K562 (cell line): ENCODE results near the gene MYO1E. TPM values are rescaled to one million over a fixed set of nuclear protein-coding genes. Genes with fewer than 3 reads are reported as not detected.
A peak's percentile ranks its signal among the peaks of the same experiment; 100 is the strongest.

ENCODE experiments used
- ADNP ChIP-seq: fragments of 200-800 bp; sonication (Bioruptor generic); IDR thresholded peaks from 2 replicates; pipeline ENCODE4 v1.6.1; 2016; ENCODE audit warnings: missing genetic modification characterization, missing compliant biosample characterization
- DNMT1 ChIP-seq: fragments of 450-650 bp; IDR thresholded peaks from 2 replicates; pipeline ENCODE4 v1.6.1; 2016; ENCODE audit warnings: antibody characterized with exemption, mild to moderate bottlenecking
- HDAC8 ChIP-seq: fragments of 450-650 bp; IDR thresholded peaks from 2 replicates; pipeline ENCODE4 v1.6.1; 2016; ENCODE audit warnings: mild to moderate bottlenecking, missing genetic modification characterization, moderate library complexity, missing compliant biosample characterization
- ILF3 ChIP-seq: fragments of 450-650 bp; IDR thresholded peaks from 2 replicates; pipeline ENCODE4 v1.6.1; 2018; ENCODE audit warnings: antibody characterized with exemption, mild to moderate bottlenecking, moderate library complexity, borderline replicate concordance
- JUN ChIP-seq, 2 experiments: sonication (generic) in 1 of 2; formaldehyde crosslinking in 1 of 2; IDR thresholded peaks; 2 replicates each; pipeline versions ENCODE4 v1.6.1 to v1.8.0; 2012 to 2022; ENCODE audit warnings: borderline replicate concordance in 2 of 2, mild to moderate bottlenecking in 2 of 2, improper control_type of control experiment in 1 of 2, low read depth in 1 of 2, low read length in 1 of 2, missing genetic modification reagents in 1 of 2
- MTA1 ChIP-seq: fragments of 450-650 bp; IDR thresholded peaks from 2 replicates; pipeline ENCODE4 v1.6.1; 2017; ENCODE audit warnings: borderline replicate concordance
- SRF ChIP-seq, 2 experiments: fragments of 250-450, 450-650 bp in 1 of 2; sonication (Bioruptor Pico) in 1 of 2; sonication (generic) in 1 of 2; formaldehyde crosslinking; IDR thresholded peaks; 2 replicates each; pipeline versions ENCODE4 v1.5.0 to v1.5.1; 2020 to 2022; ENCODE audit warnings: mild to moderate bottlenecking in 1 of 2, missing genetic modification reagents in 1 of 2
- ZSCAN29 ChIP-seq: fragments of 450-650 bp; IDR thresholded peaks from 2 replicates; pipeline ENCODE4 v1.6.1; 2017
- polyA plus RNA-seq, 8 experiments: library from polyadenylated mRNA; depleted of rRNA in 4 of 8; stranded (reverse) in 5 of 8; unstranded in 3 of 8; fragments of >200 nt; fragmentation: Nextera tagmentation in 2 of 8; fragmentation: Illumina TruSeq in 1 of 8; extraction: Ambion mirVana in 2 of 8; extraction: Trizol in 1 of 8; gene quantifications; 2 replicates each; pipeline versions ENCODE4 v1.2.1 to v1.2.3, GENCODE V29; 2011 to 2014; ENCODE audit warnings: inconsistent platforms in 1 of 8, missing spikeins in 1 of 8
- total RNA-seq, 7 experiments: library from RNA; depleted of rRNA in 6 of 7; stranded (reverse); fragments of >200 nt in 6 of 7; fragmentation: Illumina TruSeq in 2 of 7; extraction: Trizol in 2 of 7; gene quantifications; 2 replicates each; pipeline versions ENCODE4 v1.2.1 to v1.2.3, GENCODE V29; 2011 to 2021; ENCODE audit warnings: low replicate concordance in 1 of 7
- TF ChIP-seq, protein P1 (sequence below), 2 experiments: fragments of 450-650 bp; IDR thresholded peaks; 2 replicates each; pipeline ENCODE4 v1.6.1; 2018; ENCODE audit warnings: mild to moderate bottlenecking in 2 of 2, low read depth in 1 of 2; ENCODE audit not compliant: partially characterized antibody in 2 of 2
- TF ChIP-seq, protein P2 (sequence below): fragments of 250-450 bp; sonication (Bioruptor Pico); IDR thresholded peaks from 2 replicates; pipeline ENCODE4 v1.5.0; 2021; ENCODE audit warnings: mild to moderate bottlenecking, borderline replicate concordance
- TF ChIP-seq, protein P3 (sequence below), 2 experiments: fragments of 450-650 bp in 1 of 2; sonication (generic) in 1 of 2; formaldehyde crosslinking in 1 of 2; IDR thresholded peaks; 2 replicates each; pipeline versions ENCODE4 v1.7.1 to v1.9.0; 2016 to 2022; ENCODE audit warnings: inconsistent platforms in 1 of 2, mild to moderate bottlenecking in 1 of 2, missing genetic modification reagents in 1 of 2

The MYO1E gene
- total and polyA plus RNA-seq, 9 of the 15 experiments (the other 6 are each of a cell fraction or from before 2014, with no cell fraction given), result under 0.01 to 0.44 (median 0.01) TPM; not detected in 6

DNA sequence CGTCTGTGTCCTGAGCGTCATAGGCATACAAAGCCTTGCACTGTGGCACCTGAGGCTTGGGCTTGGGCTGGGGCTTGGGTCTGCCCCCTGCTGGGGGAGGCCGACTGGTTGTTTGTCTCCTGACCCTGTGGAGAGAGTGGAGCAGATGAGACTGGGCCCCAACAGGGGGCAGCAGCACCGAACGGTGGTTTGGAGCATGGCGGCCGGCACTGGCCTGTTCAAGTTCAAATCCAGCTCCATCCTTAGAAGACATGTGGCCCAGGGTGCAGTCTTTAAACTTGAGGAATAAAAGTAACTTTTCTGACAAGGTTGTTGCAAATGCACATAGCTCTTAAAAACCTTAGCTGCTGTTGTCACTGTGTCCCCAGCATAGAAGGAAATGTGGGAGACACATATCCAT is 234.4 kb downstream of the MYO1E start (continued):
- TF ChIP-seq, protein P1, sequence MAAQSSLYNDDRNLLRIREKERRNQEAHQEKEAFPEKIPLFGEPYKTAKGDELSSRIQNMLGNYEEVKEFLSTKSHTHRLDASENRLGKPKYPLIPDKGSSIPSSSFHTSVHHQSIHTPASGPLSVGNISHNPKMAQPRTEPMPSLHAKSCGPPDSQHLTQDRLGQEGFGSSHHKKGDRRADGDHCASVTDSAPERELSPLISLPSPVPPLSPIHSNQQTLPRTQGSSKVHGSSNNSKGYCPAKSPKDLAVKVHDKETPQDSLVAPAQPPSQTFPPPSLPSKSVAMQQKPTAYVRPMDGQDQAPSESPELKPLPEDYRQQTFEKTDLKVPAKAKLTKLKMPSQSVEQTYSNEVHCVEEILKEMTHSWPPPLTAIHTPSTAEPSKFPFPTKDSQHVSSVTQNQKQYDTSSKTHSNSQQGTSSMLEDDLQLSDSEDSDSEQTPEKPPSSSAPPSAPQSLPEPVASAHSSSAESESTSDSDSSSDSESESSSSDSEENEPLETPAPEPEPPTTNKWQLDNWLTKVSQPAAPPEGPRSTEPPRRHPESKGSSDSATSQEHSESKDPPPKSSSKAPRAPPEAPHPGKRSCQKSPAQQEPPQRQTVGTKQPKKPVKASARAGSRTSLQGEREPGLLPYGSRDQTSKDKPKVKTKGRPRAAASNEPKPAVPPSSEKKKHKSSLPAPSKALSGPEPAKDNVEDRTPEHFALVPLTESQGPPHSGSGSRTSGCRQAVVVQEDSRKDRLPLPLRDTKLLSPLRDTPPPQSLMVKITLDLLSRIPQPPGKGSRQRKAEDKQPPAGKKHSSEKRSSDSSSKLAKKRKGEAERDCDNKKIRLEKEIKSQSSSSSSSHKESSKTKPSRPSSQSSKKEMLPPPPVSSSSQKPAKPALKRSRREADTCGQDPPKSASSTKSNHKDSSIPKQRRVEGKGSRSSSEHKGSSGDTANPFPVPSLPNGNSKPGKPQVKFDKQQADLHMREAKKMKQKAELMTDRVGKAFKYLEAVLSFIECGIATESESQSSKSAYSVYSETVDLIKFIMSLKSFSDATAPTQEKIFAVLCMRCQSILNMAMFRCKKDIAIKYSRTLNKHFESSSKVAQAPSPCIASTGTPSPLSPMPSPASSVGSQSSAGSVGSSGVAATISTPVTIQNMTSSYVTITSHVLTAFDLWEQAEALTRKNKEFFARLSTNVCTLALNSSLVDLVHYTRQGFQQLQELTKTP (IDR thresholded peaks at IDR 0.05; ENCODE audit: low read depth in 1 of 2, partially characterized antibody in 2 of 2), result no peak
- TF ChIP-seq DNMT1, result no peak
- no peak for TF ChIP-seq MTA1
- TF ChIP-seq ILF3, result no peak
- TF ChIP-seq JUN (IDR thresholded peaks at IDR 0.05; ENCODE audit: borderline replicate concordance, low read depth, low read length), result peak; percentile 34; the same call in 1 of the 2 replicates
- no peak for TF ChIP-seq JUN (CRISPR knock-in tag; IDR thresholded peaks at IDR 0.05; ENCODE audit: borderline replicate concordance)
- TF ChIP-seq ZSCAN29, result no peak
- TF ChIP-seq, protein P2, sequence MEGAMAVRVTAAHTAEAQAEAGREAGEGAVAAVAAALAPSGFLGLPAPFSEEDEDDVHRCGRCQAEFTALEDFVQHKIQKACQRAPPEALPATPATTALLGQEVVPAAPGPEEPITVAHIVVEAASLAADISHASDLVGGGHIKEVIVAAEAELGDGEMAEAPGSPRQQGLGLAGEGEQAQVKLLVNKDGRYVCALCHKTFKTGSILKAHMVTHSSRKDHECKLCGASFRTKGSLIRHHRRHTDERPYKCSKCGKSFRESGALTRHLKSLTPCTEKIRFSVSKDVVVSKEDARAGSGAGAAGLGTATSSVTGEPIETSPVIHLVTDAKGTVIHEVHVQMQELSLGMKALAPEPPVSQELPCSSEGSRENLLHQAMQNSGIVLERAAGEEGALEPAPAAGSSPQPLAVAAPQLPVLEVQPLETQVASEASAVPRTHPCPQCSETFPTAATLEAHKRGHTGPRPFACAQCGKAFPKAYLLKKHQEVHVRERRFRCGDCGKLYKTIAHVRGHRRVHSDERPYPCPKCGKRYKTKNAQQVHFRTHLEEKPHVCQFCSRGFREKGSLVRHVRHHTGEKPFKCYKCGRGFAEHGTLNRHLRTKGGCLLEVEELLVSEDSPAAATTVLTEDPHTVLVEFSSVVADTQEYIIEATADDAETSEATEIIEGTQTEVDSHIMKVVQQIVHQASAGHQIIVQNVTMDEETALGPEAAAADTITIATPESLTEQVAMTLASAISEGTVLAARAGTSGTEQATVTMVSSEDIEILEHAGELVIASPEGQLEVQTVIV (CRISPR knock-in tag), result no peak
- TF ChIP-seq, protein P3, sequence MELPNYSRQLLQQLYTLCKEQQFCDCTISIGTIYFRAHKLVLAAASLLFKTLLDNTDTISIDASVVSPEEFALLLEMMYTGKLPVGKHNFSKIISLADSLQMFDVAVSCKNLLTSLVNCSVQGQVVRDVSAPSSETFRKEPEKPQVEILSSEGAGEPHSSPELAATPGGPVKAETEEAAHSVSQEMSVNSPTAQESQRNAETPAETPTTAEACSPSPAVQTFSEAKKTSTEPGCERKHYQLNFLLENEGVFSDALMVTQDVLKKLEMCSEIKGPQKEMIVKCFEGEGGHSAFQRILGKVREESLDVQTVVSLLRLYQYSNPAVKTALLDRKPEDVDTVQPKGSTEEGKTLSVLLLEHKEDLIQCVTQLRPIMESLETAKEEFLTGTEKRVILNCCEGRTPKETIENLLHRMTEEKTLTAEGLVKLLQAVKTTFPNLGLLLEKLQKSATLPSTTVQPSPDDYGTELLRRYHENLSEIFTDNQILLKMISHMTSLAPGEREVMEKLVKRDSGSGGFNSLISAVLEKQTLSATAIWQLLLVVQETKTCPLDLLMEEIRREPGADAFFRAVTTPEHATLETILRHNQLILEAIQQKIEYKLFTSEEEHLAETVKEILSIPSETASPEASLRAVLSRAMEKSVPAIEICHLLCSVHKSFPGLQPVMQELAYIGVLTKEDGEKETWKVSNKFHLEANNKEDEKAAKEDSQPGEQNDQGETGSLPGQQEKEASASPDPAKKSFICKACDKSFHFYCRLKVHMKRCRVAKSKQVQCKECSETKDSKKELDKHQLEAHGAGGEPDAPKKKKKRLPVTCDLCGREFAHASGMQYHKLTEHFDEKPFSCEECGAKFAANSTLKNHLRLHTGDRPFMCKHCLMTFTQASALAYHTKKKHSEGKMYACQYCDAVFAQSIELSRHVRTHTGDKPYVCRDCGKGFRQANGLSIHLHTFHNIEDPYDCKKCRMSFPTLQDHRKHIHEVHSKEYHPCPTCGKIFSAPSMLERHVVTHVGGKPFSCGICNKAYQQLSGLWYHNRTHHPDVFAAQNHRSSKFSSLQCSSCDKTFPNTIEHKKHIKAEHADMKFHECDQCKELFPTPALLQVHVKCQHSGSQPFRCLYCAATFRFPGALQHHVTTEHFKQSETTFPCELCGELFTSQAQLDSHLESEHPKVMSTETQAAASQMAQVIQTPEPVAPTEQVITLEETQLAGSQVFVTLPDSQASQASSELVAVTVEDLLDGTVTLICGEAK (IDR thresholded peaks at IDR 0.05), result no peak
- TF ChIP-seq, protein P3 (CRISPR knock-in tag; IDR thresholded peaks at IDR 0.05), result no peak
- peak; percentile 78; the same call in 1 of the 2 replicates for TF ChIP-seq ADNP
- no peak for TF ChIP-seq SRF (CRISPR knock-in tag; IDR thresholded peaks at IDR 0.05)
- TF ChIP-seq HDAC8, result no peak
